ENCODE measurements around the gene DHRS3.

Gene DHRS3

DNA sequence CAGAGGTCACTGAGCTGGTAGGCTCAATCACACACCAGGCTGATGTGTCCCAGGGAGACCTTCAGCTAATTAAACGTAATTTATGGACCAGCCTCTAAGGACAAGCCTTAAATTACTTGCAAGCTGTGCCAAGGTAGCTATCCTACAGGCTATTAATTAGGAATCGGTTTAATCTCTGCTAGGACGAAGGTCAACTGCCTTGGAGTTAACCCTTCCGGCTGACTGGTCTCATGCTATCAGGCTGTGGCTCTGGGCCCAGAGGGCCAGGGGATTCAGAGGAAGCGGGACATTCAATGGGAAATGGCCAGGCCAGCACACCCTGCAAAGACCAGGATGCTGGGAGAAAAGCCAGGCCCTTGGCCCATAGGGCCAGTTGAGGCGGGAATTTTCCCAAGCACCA, 19.0 kb downstream of the DHRS3 start:
- DNase-seq (ENCODE audit: low read depth in 2 of 2) = no peak
- TF ChIP-seq, protein P1, sequence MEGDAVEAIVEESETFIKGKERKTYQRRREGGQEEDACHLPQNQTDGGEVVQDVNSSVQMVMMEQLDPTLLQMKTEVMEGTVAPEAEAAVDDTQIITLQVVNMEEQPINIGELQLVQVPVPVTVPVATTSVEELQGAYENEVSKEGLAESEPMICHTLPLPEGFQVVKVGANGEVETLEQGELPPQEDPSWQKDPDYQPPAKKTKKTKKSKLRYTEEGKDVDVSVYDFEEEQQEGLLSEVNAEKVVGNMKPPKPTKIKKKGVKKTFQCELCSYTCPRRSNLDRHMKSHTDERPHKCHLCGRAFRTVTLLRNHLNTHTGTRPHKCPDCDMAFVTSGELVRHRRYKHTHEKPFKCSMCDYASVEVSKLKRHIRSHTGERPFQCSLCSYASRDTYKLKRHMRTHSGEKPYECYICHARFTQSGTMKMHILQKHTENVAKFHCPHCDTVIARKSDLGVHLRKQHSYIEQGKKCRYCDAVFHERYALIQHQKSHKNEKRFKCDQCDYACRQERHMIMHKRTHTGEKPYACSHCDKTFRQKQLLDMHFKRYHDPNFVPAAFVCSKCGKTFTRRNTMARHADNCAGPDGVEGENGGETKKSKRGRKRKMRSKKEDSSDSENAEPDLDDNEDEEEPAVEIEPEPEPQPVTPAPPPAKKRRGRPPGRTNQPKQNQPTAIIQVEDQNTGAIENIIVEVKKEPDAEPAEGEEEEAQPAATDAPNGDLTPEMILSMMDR (IDR thresholded peaks at IDR 0.05; ENCODE audit: low read depth, low read length) = no peak
- H3K4me3 ChIP-seq (replicated peaks in 1 of 2; ENCODE audit: low read depth in 2 of 2, low read length in 2 of 2) = no peak overlapping the region

DNA sequence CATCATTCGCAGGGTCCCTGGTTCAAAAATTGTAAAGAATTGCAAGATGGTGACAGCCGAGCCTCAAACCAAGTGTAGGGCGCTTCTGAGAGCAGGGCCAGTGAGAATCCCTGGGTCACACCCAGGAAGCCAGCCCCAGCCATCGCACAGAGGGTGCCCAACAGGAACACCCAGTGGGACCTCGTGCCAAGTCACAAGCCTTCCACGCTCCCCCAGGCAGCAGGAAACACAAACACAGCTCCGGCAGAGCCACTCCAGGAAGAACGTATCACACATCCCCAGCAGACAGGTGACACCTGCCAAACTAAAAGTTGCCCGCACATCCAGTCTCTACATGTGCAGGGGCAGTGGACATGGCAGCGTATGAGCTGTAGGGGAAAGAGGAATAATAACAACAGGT, 20.2 kb downstream of the DHRS3 start:
- no peak for DNase-seq (ENCODE audit: low read depth in 2 of 2)
- H3K4me3 ChIP-seq (replicated peaks in 1 of 2; ENCODE audit: low read depth in 2 of 2, low read length in 2 of 2) = no peak overlapping the region

DNA sequence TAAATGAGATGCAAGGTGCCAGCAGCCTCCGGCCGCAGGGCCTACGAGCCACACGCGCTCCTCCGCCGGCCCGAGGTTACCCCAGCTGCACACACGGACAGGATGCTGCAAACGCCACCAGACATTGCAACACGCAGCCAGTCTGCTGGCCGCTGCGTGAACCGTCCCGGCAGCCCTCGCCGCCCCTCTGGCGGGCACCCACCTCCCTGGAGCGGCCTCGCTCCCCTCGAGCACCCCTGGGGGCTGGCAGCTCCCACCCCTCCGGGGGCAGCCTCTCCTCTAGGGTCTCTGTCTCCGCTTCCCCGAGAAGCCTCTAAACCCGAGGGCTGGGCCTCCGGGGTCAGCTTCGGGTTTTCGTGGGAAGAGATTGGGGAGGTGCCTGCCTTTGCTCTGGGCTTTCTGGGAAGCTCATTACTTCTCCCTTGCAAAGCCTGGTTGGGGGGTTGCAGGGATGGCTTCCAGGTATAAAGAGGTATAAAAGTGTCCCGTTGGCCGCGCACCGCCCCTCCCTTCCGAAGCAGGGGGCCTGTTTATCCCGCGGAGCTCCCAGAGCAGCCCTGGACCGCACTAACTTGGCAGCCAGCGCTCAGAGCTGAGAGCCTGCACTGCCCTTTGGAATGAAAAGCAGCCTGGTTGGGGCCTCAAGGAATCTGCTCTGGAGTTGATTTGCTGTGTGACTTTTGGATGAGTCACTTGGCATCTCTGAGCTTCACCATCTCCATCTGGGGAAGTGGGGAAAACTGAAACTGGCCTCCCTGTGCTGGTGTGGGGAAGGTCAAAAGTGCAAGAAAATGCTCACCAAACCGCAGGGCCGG, 21.8 kb downstream of the DHRS3 start:
- peak overlapping the region; percentile 19 to 43 for H3K4me3 ChIP-seq (replicated peaks in 1 of 2; ENCODE audit: low read depth in 2 of 2, low read length in 2 of 2)
- peak; percentile 97 to 98 for DNase-seq (ENCODE audit: low read depth in 2 of 2)

More for the DNA sequence above, 20.2 kb downstream of the DHRS3 start:
- TF ChIP-seq, protein P1 (IDR thresholded peaks at IDR 0.05; ENCODE audit: low read depth, low read length) = no peak

DNA sequence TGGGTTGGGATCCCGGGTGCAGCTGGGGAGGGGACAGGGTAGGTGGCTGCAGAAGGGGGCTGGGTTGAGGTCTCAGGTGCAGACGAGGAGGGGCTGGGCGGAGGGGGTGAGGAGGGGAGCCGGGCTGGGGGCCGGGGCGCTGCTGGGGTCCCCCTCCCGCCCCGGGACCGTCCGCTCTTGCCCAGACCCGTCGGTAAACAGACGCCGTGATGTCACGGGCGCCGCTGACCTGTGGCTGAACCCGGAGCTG, 22.3 kb downstream of the DHRS3 start:
- H3K4me3 ChIP-seq (replicated peaks in 1 of 2; ENCODE audit: low read depth in 2 of 2, low read length in 2 of 2) = peak overlapping the region; percentile 39 to 43
- TF ChIP-seq, protein P1 (IDR thresholded peaks at IDR 0.05; ENCODE audit: low read depth, low read length) = no peak
- DNase-seq (ENCODE audit: low read depth in 2 of 2) = no peak

More for the DNA sequence above, 21.8 kb downstream of the DHRS3 start:
- TF ChIP-seq, protein P1 (IDR thresholded peaks at IDR 0.05; ENCODE audit: low read depth, low read length) = no peak

DNA sequence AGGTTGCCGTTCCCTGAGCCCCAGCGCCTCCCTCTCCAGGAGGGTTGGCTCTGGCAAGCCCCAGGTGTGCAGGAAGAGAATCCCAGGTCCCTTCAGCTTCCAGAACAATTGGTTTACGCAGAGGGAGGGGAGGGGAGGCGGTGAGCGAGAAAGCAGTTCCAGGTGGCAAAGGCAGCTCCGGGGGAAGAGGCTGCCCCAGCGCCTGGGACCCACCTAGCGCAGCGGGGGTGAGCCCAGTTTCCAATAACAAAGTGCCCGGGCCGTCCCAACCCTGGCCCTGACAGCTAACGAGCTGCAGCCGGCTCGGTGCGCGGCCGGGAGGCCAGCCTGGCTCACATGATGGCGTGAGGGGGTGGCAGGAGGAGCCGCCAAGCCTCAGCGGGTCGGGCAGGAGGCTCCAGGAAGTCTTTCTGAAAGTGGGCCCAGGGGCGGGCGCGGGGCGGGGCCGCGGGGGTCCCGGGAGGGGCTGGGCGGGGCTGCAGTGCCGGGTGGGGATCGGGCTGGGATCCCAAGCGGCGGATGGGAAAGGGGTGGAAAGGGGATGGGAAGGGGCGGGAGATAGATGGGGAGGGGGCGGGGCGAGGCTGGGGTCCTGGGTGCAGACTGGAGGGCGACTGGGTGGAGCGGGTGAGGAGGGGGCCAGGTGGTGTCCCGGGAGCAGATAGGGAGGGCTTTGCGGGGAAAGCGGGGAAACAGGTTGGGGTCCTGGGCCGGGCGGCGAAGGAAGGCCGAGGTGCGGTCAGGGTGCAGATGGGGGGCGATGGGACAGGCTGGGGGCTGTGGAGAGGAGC, 22.8 kb downstream of the DHRS3 start:
- peak in 1 of 2 donors; percentile 88 for DNase-seq (ENCODE audit: low read depth in 2 of 2)

DNA sequence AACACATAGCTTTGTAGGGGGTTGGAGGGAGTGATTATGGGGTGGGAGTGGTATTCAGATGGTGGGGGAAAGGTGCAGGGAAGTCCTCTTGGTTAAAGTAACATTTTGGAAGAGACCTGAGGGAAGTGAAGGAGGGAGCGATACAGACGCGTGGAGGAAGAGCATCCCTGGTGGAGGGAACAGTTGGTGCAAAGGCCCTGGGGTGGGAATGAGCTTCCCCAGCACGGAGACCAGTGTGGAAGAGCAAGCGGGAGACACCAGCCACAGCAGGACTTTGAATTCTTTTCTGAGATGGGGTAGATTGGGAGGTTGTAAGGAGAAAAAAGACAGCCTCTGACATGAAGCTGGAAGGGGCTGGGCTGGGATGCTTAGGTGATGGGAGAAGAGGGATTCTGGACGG, 23.5 kb downstream of the DHRS3 start:
- no peak overlapping the region for H3K4me3 ChIP-seq (replicated peaks in 1 of 2; ENCODE audit: low read depth in 2 of 2, low read length in 2 of 2)
- TF ChIP-seq, protein P1 (IDR thresholded peaks at IDR 0.05; ENCODE audit: low read depth, low read length) = no peak
- no peak for DNase-seq (ENCODE audit: low read depth in 2 of 2)

More for the DNA sequence above, 22.8 kb downstream of the DHRS3 start:
- peak overlapping the region; percentile 33 to 39 for H3K4me3 ChIP-seq (replicated peaks in 1 of 2; ENCODE audit: low read depth in 2 of 2, low read length in 2 of 2)
- TF ChIP-seq, protein P1 (IDR thresholded peaks at IDR 0.05; ENCODE audit: low read depth, low read length) = no peak

Measured in cardiac fibroblast (primary cell).